Measurements from ENCODE around the gene CYP39A1. TPM values are rescaled to one million over a fixed set of nuclear protein-coding genes. Genes with fewer than 3 reads are reported as not detected.

The CYP39A1 gene
- total and polyA plus RNA-seq, 2 experiments from 2014 or later: 1.5 to 3.5 TPM

- TF ChIP-seq ZNF462 (CRISPR knock-in tag; IDR thresholded peaks at IDR 0.05): no peak
- TF ChIP-seq CTCF (conservative IDR thresholded peaks at IDR 0.05; ENCODE audit: low read depth in 2 of 2): no peak
- TF ChIP-seq POLR2AphosphoS5 (IDR thresholded peaks at IDR 0.05; ENCODE audit: low read depth): no peak
- no peak for TF ChIP-seq ETS1 (IDR thresholded peaks at IDR 0.05)
- no peak for TF ChIP-seq JUNB (IDR thresholded peaks at IDR 0.05; ENCODE audit: unreplicated experiment)
- no peak for TF ChIP-seq ZNF331 (CRISPR knock-in tag; IDR thresholded peaks at IDR 0.05; ENCODE audit: low read depth)
- no peak for TF ChIP-seq EZH2phosphoT487 (IDR thresholded peaks at IDR 0.05; ENCODE audit: unreplicated experiment)
- TF ChIP-seq CREB1 (CRISPR knock-in tag; IDR thresholded peaks at IDR 0.05; ENCODE audit: low read depth): no peak
These were observed 142.6 kb downstream of the CYP39A1 start (continued) for GRCh38 chr6:46509981-46510510.
